Dermis blood vessel endothelial cell (primary cell): ENCODE measurements around the gene CDT1. TPM values are rescaled to one million over a fixed set of nuclear protein-coding genes. Genes with fewer than 3 reads are reported as not detected.

ENCODE experiments used
- DNase-seq: peaks from one replicate; pipeline ENCODE4 v3.0.0; 2010
- total RNA-seq: library from RNA; depleted of rRNA; stranded (reverse); fragments of >200 nt; gene quantifications from 2 replicates; pipeline ENCODE4 v1.2.3, GENCODE V29; 2014

The CDT1 gene
- total RNA-seq, 1 donor from 2014 or later: 5.8 TPM

DNA sequence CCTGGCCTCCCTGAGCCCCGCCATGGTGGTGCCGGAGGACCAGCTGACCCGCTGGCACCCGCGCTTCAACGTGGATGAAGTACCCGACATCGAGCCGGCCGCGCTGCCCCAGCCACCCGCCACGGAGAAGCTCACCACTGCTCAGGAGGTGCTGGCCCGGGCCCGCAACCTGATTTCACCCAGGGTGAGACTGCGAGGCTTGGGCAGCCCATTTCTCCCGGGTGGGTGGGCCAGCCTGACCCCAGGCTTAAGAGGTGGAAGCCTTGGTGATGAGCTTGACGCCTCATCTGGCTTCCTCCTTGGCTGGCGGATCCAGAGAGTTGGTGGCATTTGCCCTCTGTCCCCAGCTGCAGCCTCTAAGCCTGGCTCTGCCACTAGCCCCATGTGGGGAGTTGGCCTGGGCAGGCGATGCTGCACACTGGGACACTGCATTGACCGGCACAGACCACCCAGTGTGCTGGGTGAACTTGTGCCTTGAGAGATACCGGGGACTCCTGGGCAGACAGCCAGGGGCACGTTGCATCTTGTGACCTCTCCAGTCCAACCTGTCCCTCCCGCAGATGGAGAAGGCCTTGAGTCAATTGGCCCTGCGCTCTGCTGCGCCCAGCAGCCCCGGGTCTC lies 3.0 kb downstream of the CDT1 start:
- no peak for DNase-seq

DNA sequence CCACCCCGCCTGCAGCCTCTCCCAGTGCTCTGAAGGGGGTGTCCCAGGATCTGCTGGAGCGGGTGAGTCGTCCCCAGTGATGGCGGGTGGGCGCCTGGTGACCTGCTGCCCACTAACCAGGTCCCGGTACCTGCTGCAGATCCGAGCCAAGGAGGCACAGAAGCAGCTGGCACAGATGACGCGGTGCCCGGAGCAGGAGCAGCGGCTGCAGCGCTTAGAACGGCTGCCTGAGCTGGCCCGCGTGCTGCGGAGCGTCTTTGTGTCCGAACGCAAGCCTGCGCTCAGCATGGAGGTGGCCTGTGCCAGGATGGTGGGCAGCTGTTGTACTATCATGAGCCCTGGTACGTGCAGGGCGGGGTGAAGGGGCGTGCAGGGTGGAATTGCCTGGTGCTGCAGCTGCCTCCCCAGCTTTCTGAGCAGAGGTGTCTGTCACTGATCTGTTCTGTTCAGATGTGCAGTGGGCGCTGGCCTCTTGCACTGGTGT lies 3.6 kb downstream of the CDT1 start:
- no peak for DNase-seq

DNA sequence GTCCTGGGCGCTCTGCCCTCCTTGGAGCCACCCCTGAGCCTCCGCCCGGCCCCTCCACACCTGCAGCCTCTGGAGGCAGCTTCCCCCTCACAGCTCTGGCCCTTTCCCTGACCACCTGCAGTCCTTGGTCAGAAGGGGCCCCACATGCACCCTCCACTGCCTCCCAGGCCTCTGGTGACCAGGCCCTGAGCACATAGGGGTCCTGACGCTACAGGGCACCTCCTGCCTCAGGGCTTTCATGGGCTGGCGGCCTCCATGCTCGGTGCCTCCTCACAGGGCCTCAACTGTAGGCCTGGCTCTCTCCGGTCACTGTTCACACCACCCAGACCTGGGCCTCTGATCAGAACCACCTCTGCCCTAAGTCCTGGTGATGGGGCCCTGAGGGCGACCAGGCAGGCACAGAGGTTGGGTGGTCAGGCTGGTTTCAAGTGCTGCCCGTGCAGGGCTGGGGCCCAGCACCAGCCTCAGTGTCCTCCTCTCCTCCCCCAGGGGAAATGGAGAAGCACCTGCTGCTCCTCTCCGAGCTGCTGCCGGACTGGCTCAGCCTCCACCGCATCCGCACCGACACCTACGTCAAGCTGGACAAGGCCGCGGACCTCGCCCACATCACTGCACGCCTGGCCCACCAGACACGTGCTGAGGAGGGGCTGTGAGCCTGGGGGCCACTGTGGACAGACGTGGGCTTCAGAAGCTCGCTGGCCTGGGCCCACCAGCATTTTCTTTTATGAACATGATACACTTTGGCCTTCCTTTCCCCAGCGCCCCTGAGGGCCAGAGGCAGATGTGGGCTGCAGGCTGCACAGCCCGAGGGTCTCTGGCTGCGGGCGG lies 4.3 kb downstream of the CDT1 start:
- no peak for DNase-seq

DNA sequence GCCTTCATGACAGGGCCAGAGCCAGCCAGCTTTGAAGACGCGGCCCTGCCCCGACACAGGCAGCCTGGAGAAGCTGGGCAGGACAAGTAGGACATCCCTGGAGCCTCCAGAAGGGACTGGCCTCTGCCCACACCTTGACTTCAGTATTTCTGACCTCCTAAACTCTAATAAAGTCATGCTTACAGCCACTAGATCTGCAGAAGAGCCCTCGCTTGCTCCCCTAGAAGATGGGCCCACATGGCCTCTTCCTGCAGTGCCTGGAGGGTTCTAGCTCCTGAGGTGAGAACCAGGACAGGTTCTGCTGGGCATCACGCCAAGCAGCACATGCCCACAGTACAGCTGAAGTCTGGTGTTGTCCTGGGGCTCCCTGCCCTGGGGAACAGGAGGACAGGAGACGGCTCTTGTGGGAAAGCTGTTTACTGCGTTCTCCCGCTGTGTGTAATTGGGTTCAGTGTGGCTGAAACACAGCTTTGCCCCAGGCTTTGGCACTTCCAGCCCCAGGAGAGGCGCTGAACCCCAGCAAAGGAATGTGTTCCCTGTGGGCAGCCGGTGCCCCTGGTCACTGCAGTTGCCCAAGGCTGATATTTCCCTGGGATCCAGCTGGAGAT lies 5.6 kb downstream of the CDT1 start:
- DNase-seq: no peak

DNA sequence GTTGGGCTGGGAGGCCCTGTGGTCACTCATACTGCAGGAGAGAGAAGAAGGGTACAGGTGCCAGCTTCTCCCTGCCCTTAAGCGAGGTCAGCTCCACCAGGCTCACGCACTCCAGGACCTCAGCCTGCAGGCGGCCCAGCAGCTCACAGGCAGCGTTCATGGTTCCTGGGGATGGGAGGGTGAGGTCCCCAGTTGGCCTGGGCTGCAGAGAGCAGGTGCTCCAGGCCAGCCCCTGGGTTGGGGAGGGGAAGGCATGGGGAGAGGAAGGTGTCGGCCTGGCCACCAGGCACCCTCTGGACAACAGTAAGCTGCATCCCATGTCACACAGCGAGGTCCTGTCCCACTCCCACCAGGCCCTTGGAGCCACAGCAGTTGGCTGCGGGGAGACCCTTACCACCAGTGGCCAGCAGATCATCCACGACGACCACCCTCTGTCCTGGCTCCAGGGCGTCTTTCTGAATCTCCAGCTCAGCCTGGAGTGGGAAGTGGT lies 6.1 kb downstream of the CDT1 start:
- no peak for DNase-seq

DNA sequence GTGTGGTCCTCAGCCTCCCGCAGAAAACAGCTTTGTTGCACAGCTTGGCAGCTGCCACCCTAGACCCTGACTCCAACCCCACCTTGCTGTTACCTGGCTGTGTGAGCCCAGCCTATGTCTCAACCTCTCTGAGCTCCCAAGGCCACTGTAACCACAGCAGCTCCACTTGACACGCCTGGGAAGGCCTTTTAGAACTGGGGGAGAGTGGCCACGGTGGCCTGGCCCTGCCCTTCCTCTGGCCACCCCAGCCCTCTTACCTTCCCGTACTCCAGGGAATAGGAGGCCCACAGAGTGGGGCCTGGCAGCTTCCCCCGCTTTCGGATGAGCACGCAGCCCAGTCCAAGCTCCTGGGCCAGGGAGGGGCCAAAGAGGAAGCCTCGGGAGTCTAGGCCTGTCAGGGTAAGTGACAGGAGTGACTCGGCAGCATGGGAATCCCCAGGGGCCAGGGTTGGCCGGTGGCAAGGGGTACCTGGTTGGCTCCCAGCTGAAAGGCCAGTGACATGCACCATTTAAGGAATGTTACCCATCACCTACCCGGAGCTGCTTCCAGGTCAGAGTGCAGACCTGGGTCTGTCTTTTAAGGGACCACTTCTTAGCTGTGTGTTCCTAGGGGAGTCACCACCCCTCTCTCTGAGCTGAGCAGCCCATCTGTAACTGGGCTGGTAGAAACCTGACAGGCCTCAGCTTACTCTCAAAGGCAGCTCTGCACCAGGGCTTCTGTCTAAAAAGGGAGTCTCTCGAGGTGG lies 6.8 kb downstream of the CDT1 start:
- no peak for DNase-seq

DNA sequence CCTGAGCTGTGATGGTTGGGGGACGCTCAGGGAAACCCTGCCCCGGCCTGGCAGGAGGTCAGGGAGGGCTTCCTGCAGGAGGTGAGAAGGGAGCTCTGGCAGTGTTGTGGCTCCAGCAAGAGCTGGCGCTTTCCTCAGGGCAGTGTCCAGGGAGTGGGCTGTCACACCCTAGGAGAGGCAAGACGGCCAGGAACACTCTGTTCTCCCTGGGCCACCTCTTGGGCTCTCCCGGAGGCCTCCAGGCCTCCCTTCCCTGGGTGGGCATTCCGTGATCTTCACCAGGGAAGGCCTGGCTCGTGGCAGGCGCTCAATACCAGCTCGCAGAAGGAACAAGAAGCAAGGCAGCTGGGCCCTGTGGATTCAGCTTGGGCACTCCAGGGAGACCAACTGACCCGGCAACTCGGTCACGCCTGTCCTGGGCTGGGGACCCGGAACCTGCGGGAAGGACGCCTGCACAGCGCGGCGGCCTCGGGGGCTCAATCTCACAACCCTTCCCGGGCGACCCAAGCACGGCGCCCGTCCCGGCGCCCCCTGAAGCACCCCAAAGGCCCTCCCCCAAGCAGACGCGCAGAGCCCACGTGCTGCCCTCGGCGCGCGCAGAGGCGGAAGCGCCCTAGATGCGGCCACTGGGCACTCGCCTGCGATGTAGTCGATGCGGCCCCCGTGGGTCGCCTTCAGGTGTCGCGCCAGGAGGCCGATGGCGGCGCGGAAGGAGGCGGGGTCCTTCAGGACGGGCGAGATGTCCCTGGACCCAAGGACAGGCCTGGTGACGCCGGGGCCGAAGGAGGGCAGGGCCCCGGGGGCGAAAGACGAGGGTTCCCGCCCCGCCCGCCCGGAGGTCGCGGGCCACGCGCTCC lies 7.6 kb downstream of the CDT1 start:
- peak; percentile 78 for DNase-seq

DNA sequence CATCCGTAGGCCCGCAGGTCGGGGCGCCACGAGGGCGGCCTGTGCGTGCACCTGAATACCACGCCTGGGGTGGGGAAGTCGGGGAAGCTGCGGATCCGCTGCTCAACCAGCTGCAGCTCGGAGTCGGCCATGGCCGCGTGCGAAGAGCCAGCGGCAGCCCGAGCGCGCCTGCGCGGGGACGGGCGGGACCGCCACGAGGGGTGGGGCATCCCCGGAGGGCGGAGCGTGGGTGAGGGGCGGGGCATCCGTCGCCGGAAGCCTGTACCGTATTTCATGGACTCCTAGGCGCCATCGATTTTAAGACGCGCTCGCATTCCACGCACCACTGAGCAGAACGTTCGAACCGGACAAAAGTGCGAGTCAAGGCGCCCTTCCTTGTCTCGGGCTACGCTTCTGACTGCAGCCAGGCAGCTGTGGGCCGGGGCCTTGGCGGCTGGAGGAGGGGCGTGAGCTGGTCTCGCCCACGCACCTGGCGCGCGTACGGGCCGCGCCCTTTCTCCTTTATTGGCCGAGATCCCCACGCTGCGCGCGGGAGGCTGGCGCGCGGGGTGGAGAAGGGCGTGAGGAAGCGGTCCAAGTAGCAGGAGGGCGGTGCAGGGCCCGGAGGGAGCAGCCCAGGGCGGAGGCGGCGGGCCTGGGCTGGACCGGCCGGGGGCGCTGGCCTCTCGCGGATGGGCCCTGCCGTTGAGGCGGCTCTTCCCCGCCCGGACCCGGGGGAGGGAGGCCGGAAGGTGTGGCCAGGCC lies 8.4 kb downstream of the CDT1 start, which contains the start of gene APRT:
Gene APRT, minus strand, starts transcription at position 160 of the 744 bp plus-strand sequence. Its CDS starts 29 bp downstream, at position 131.
- peak; percentile 95 for DNase-seq

DNA sequence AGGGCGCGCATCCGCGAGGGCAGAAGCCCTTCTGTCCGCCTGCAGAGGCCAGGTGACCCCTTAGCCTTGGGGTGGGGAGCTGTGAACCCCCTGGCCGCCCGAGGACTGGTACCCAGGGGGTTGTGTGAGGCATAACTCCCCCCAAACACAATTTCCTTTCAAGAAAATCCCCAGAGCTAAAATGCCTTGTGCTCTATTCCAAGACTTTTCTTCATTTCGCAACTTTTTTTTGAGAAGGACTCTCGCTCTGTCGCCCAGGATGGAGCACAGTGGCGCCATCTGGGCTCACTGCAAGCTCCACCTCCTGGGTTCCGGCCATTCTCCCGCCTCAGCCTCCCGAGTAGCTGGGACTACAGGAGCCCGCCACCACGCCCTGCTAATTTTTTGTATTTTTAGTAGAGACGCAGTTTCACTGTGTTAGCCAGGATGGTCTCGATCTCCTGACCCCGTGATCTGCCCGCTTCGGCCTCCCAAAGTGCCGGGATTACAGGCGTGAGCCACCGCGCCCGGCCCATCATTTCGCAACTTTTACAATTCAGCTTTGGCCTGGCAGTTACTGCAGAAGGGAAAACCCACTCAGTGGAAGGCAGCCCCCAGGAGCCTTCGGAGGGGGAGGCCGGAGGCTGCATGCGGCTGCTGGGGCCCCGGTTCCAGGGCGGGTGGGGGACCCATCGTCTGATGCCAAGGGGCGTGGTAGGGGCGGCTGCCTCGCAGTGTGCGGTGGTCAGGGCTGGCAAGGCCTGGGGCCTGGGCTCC lies 9.1 kb downstream of the CDT1 start:
- peak; percentile 15 for DNase-seq

DNA sequence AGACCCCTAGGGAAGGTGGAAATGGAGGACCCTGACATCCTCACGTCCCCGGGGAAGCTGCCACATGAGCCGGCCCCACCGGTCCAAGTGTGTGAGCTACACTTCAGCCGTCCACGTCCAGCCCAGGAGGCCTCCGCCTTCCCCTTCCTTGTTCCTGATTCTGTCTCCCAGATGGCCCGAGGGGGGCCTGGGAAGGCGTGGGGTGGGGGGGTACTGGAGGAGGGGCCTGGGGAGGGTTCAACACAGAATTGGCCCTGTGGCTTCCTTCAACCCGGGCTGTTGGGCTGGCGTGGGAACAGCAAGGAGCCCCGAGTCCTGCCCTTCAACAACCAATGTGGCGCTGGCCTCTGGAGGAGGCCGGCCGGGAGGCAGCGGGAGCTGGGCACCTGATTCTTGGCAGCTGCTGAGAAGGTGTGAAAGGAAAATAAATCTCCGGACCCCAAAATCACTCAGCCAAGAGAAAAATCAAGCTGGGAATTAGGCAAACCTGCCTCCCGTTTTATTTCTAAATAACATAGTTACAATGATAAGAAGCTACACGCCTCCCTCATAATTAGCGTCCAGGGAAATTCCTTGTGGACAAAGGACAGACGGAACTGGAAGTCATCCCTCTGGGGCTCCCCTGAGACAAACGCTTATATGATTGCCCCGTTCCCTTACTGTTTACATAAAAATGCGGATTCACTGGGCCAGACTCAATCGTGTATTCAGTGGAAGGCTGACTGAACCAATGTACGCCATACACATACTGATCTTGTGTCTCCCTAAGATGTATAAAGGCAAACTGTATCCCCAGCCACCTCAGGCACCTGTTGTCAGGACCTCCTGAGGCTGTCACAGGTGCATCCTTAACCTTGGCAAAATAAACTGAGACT lies 9.9 kb downstream of the CDT1 start:
- DNase-seq: no peak

DNA sequence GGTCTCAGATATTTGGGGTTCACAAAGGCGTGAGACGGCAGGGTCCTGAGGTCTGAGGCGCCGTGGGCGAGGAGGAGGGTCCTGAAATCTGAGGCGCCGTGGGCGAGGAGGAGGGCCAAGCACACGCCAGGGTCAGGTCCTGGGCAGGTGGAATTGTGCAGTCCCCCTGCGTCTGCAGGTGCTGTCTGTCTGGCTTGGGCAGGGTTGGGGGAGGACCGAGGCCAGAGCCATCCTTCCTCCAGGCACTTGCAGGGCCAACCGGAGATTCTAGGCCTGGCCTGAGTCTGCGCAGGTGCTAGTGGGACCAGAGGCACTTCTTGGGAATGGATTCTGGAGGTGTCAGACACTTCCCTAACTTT lies 10.5 kb downstream of the CDT1 start:
- DNase-seq: no peak

DNA sequence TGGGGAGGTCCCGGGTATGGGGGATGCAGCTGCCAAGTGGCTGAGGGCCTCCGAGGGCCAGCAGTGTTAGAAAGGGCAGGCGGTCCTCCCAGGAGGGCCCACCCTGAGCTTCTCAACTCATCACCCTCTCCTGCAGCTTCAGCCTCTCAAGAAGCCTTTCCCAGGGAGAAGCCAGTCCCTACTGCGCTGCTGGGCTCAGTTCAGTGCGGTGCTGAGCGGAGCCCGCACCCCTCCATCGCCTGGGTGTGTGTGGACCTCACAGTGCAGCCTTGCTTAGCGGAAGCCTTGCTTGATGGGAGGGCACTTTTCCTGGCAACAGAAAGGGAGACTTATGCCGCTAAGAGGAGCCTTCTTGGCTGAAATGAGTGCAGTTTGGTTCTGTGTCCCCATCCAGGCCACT lies 11.6 kb downstream of the CDT1 start:
- DNase-seq: no peak

DNA sequence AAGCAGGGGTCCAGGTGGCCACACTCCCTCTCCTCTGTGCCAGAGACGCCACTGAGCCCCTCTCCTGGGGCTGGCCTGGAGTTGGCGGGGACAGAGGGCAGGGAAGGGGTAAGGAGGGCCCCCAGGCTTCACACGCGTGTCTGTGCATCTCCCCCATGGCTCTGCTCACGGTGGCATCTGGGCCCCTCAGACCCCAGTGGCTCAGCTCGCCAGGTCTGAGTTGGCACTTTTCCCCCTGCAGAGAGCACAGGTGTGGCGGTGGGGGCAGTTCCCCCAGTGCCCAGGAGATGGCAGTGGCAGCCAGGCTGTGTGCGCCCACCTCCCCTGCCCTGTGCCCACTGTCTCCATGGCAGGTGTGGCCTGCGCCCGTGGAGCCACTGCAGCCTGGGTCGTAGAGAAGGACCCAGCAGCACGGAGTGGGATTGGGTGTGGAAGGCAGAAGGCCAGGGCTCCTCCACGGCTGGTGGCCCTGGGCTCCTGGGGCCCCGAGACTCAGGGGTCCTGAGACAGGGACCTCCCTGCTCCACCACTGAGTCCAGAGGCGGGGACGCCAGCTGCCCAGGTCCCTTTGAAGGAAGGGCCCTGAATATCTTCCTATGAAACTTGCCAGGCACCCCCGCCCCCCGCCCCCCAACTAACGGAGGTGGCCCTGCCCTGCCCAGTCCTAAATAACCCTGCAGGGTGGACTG lies 12.5 kb downstream of the CDT1 start:
- DNase-seq: peak; percentile 60

DNA sequence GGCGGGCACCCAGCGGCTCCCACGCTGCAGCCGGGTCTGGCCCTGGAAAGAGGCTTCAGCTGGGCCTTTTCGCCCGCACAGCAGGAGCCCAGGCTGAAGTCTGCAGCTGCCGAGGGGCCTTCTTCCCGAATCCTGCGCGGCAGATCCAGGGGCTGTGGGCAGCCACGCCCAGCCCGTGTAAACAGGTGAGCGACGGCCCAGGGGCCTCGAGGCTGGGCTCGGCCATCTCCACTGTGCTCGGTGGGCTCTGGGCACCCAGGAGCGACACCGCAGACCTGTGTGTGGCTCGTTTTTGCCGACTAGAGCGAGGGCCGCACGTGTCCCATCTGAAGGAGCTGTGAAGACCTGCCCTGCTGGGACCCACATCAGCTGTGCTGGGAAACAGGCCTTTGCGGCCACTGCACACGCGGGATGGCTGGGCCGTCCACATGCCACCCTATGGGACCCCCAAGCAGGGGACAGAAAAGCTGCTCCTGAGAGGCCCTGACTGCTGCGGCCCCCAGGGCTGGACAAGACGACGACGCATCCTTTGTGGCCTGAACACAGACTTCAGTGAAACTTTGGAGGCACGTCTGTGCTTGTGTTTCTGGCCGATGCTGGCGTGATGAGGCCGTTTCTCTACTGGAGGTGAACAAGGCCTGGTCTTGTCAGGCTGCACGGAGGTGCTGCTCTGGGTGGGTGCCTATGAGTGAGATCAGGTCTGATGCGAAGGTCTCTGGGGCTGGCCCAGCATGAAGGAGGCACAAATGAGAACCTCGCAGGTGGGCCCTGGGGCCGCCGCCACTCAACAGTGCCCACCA lies 13.3 kb downstream of the CDT1 start:
- DNase-seq: no peak

DNA sequence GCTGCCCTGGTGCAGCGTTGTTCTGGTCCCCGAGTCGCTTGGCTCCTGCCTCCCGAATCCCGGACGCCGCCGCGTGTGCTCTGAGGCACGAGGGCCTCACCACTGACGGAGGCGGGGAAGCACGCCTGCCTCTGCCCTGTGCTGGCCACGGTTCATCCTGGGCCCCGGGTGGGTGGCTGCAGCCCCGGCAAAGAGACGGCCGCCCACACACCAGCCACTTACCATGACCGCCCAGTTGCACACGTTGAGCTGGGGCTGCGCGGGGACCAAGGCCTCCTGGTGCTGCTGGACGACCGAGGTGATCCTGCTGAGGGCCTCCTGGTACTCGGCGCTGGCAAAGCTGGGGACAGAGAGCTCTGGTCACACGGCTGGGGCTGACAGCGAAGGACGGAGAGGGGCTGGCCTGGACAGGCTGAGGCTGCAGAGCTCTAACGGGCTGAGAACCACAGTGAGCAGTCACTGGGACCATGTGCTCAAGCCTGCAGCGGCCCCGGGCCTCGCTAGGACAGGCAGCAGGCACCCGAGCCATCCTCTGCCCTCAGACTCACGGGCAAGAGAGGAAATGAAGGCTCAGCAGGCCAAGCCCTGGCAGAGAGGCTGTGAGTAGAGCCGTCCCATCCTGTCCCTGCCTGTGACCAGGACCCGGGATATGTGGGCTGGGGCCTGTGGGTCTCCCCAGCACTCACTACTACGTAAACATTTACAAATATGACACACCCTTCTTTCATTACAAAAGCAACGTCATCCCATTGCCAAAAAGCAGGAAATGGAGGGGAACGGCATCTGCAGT lies 14.4 kb downstream of the CDT1 start:
- no peak for DNase-seq

DNA sequence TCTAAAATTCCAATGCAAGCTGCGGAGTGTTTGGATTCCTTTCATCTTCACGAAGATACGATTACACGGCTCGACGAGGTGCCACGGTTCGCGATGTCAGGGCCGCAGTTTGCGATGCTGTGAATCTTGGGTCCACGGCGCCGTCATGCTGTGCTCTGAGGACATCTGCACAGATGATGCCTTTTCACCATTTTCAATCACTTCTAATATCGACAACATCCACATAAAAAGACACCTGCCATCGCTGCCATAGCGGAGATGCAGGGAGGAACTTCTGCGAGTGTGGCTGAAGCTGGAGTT lies 14.9 kb downstream of the CDT1 start:
- no peak for DNase-seq

DNA sequence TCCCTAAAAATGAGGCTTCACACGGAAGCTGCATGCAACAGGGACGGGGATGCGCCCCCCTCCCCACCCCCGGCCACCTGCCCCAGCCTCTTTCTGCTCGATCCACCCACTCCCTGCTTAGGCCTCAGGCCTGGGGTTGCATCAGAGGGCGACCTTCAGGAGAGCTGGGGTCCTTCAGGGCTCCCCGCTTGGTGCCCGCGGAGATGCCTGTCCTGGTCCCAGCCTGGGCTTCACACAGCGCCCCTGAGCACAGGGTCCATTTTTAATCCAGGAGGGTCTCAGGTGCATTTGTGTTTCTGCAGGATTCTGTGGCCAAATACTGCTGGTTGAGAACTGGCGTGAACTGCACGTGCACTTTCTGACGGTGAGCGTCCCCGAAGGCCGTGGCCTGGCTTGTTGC lies 15.5 kb downstream of the CDT1 start:
- DNase-seq: no peak
